Ascending aorta (tissue), 2 donors: Measurements from ENCODE around the gene EPHB2. TPM values are rescaled to one million over a fixed set of nuclear protein-coding genes. Genes with fewer than 3 reads are reported as not detected.

Source experiments
- DNase-seq, 2 donors: peaks; one replicate each; pipeline ENCODE4 v3.0.0-alpha.2; 2019; ENCODE audit warnings: low spot score in 2 of 2
- H3K27ac ChIP-seq, 2 donors: fragments of 200-600 bp; sonication (generic); one replicate each; pipeline ENCODE4 v1.5.1; 2016 to 2017; ENCODE audit warnings: mild to moderate bottlenecking in 1 of 2
- H3K27me3 ChIP-seq: fragments of 200-600 bp; sonication (generic); one replicate; pipeline ENCODE4 v1.5.1; 2017
- H3K36me3 ChIP-seq, 2 donors: fragments of 200-600 bp; sonication (generic); one replicate each; pipeline ENCODE4 v1.5.1; 2016
- H3K4me1 ChIP-seq, 2 donors: fragments of 200-600 bp; sonication (generic); one replicate each; pipeline ENCODE4 v1.5.1; 2016 to 2017; ENCODE audit warnings: mild to moderate bottlenecking in 1 of 2
- H3K4me3 ChIP-seq, 2 donors: fragments of 200-600 bp; sonication (generic); one replicate each; pipeline ENCODE4 v1.5.1; 2016 to 2017; ENCODE audit warnings: mild to moderate bottlenecking in 1 of 2
- H3K9me3 ChIP-seq, 2 donors: fragments of 200-600 bp; sonication (generic); one replicate each; pipeline ENCODE4 v1.5.1; 2016
- intact Hi-C: fragments of 100-400 bp; cut with DNase I; formaldehyde crosslinking; loops from one replicate; pipeline ENCODE4 v1.15.1; 2023
- total RNA-seq: library from RNA; depleted of rRNA; stranded (reverse); fragments of >200 nt; gene quantifications from one replicate; pipeline ENCODE4 v1.1.0, GENCODE V29; 2016
- TF ChIP-seq, protein P1 (sequence below), 3 experiments: fragments of 200-600 bp in 2 of 3; fragments of 450-650 bp in 1 of 3; sonication (generic) in 2 of 3; IDR thresholded peaks; one replicate each; pipeline ENCODE4 v1.5.1; 2016 to 2019; ENCODE audit warnings: antibody characterized with exemption in 3 of 3, mild to moderate bottlenecking in 1 of 3, moderate library complexity in 1 of 3

Gene EPHB2
- total RNA-seq, 1 donor from 2014 or later: 3.2 TPM

- TF ChIP-seq, protein P1, sequence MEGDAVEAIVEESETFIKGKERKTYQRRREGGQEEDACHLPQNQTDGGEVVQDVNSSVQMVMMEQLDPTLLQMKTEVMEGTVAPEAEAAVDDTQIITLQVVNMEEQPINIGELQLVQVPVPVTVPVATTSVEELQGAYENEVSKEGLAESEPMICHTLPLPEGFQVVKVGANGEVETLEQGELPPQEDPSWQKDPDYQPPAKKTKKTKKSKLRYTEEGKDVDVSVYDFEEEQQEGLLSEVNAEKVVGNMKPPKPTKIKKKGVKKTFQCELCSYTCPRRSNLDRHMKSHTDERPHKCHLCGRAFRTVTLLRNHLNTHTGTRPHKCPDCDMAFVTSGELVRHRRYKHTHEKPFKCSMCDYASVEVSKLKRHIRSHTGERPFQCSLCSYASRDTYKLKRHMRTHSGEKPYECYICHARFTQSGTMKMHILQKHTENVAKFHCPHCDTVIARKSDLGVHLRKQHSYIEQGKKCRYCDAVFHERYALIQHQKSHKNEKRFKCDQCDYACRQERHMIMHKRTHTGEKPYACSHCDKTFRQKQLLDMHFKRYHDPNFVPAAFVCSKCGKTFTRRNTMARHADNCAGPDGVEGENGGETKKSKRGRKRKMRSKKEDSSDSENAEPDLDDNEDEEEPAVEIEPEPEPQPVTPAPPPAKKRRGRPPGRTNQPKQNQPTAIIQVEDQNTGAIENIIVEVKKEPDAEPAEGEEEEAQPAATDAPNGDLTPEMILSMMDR (IDR thresholded peaks at IDR 0.05): no peak
- no peak overlapping the region for H3K4me3 ChIP-seq
- no peak for DNase-seq
- no peaks in the 10 kb centered on the region for H3K9me3 ChIP-seq
- no peaks in the 10 kb centered on the region for H3K36me3 ChIP-seq
- H3K27ac ChIP-seq: no peak overlapping the region
- H3K4me1 ChIP-seq: no peaks in the 10 kb centered on the region
- no peaks in the 10 kb centered on the region for H3K27me3 ChIP-seq
- intact Hi-C loops: no loop called here
These were observed 111.7 kb downstream of the EPHB2 start for GRCh38 chr1:22822371-22822770.

DNA sequence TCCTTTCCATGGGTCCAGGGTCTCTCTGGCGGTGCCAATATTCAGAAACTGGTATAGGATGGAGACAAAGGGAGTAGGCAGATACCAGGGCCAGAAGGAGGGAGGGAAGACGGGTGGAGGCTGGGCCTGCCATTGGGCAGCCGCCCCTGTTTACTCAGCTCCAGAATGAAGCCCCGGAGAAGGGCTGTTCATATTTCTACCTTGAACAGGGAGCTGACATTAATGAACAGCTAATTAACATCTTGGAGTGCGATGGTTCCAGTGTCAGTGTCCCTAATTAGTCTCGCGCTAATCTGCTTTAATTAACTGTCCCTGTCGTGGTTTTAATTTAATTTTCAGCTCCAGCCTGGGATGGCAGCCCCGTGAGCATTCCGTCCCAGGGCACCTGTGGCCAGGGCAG, 113.8 kb downstream of the EPHB2 start:
- no peaks in the 10 kb centered on the region for H3K4me1 ChIP-seq
- no peaks in the 10 kb centered on the region for H3K27me3 ChIP-seq
- TF ChIP-seq, protein P1 (IDR thresholded peaks at IDR 0.05): no peak
- H3K27ac ChIP-seq: no peak overlapping the region
- no peaks in the 10 kb centered on the region for H3K9me3 ChIP-seq
- no peaks in the 10 kb centered on the region for H3K36me3 ChIP-seq
- no peak for DNase-seq
- H3K4me3 ChIP-seq: no peak overlapping the region
- intact Hi-C loops: no loop called here

DNA sequence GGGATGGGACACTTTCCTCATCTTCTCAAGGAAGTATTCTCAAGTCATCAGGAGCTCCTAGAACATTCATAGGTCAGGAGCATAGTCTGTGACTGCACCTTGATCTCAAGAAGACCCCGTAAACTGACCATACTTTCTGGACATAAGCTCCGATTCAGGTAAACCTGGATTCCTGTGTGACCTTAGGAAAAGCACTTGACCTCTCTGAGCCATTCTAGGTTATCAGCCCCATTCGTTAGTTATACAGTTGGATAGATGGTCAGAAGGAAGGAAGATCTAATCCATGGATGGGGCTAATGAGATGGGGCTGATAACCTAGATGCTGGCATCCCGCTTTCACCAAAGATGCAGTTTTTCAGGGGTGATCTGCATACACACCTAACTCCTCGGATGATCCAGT, 114.3 kb downstream of the EPHB2 start:
- H3K36me3 ChIP-seq: no peaks in the 10 kb centered on the region
- no peaks in the 10 kb centered on the region for H3K27me3 ChIP-seq
- TF ChIP-seq, protein P1 (IDR thresholded peaks at IDR 0.05): no peak
- no peak overlapping the region for H3K4me3 ChIP-seq
- no peak for DNase-seq
- intact Hi-C loops: no loop called here
- H3K4me1 ChIP-seq: no peaks in the 10 kb centered on the region
- H3K9me3 ChIP-seq: no peaks in the 10 kb centered on the region
- no peak overlapping the region for H3K27ac ChIP-seq

GRCh38 chr1:22825486-22826189, 115.0 kb downstream of the EPHB2 start:
- intact Hi-C loops: no loop called here
- TF ChIP-seq, protein P1 (IDR thresholded peaks at IDR 0.05): no peak

GRCh38 chr1:22826604-22827580, 116.3 kb downstream of the EPHB2 start:
- no peak overlapping the region for H3K4me3 ChIP-seq
- no peak for DNase-seq
- no peaks in the 10 kb centered on the region for H3K27me3 ChIP-seq
- TF ChIP-seq, protein P1 (IDR thresholded peaks at IDR 0.05): no peak
- intact Hi-C loops: no loop called here
- no peaks in the 10 kb centered on the region for H3K4me1 ChIP-seq
- H3K36me3 ChIP-seq: no peaks in the 10 kb centered on the region
- H3K27ac ChIP-seq: no peak overlapping the region
- H3K9me3 ChIP-seq: no peaks in the 10 kb centered on the region

More at GRCh38 chr1:22825486-22826189, 115.0 kb downstream of the EPHB2 start:
- no peak for DNase-seq
- Histone ChIP-seq H3K4me1 (no peaks in the 10 kb centered on the region), H3K36me3 (no peaks in the 10 kb centered on the region), H3K9me3 (no peaks in the 10 kb centered on the region), H3K4me3 (no peak overlapping the region), H3K27me3 (no peaks in the 10 kb centered on the region), H3K27ac (no peak overlapping the region)
